Aorta (tissue), 5 donors: ENCODE results near the gene ITIH2. TPM values are rescaled to one million over a fixed set of nuclear protein-coding genes. Genes with fewer than 3 reads are reported as not detected.
A peak's percentile ranks its signal among the peaks of the same experiment; 100 is the strongest.
"Not testable (repeated sequence)": the region's sequence is repeated elsewhere in the genome, so short reads cannot be mapped to it uniquely, and the experiment has no call there.

Experiments used
- ATAC-seq: fragments of 200-7000 bp; cut with Tn5 transposase; one replicate; pipeline ENCODE4 v1.9.1; 2022; ENCODE audit warnings: moderate library complexity; ENCODE audit not compliant: low FRiP score
- DNase-seq, 2 donors: peaks; one replicate each; pipeline ENCODE4 v3.0.0-alpha.2; 2020
- H3K27ac ChIP-seq, 2 donors: one replicate each; pipeline ENCODE4 v1.5.1; 2013; ENCODE audit warnings: low read length in 2 of 2, mild to moderate bottlenecking in 2 of 2, moderate library complexity in 2 of 2, control low read depth in 1 of 2, inconsistent platforms in 1 of 2, low read depth in 1 of 2
- H3K27me3 ChIP-seq, 2 donors: one replicate each; pipeline ENCODE4 v1.6.1; 2013; ENCODE audit warnings: control low read depth in 1 of 2, low read length in 1 of 2, mild to moderate bottlenecking in 1 of 2, moderate library complexity in 1 of 2; ENCODE audit not compliant: insufficient read depth in 2 of 2, control insufficient read depth in 1 of 2
- H3K36me3 ChIP-seq, 2 donors: one replicate each; pipeline ENCODE4 v1.6.1; 2013; ENCODE audit warnings: control low read depth in 1 of 2, low read length in 1 of 2, mild to moderate bottlenecking in 1 of 2; ENCODE audit not compliant: insufficient read depth in 2 of 2, control insufficient read depth in 1 of 2
- H3K4me1 ChIP-seq, 2 donors: one replicate each; pipeline ENCODE4 v1.6.1; 2013; ENCODE audit warnings: low read length in 2 of 2, control low read depth in 1 of 2, mild to moderate bottlenecking in 1 of 2, moderate library complexity in 1 of 2; ENCODE audit not compliant: insufficient read depth in 2 of 2, control insufficient read depth in 1 of 2
- H3K4me3 ChIP-seq, 2 donors: one replicate each; pipeline ENCODE4 v1.5.1; 2013; ENCODE audit warnings: low read length in 2 of 2, control low read depth in 1 of 2, mild to moderate bottlenecking in 1 of 2
- H3K9me3 ChIP-seq: one replicate; pipeline ENCODE4 v1.6.1; 2013; ENCODE audit warnings: mild to moderate bottlenecking, low read length; ENCODE audit not compliant: control insufficient read depth
- WGBS, 2 donors: extraction: QIAGEN DNeasy Blood & Tissue Kit; methylation state at CpG; one replicate each; pipeline ENCODE4 v1.1.7; 2013; 5-methylcytosine and 5-hydroxymethylcytosine counted together
- intact Hi-C, 2 donors: fragments of 100-400 bp; cut with DNase I; formaldehyde crosslinking; loops; one replicate each; pipeline versions ENCODE4 v1.14.2 to v1.15.0; 2022
- polyA plus RNA-seq, 2 donors: library from polyadenylated mRNA; stranded (reverse); fragments of 200-250 nt; gene quantifications; one replicate each; pipeline ENCODE4 v1.2.3, GENCODE V29; 2013
- total RNA-seq, 2 donors: library from RNA; stranded (reverse); fragmentation: NEBNext Ultra II Directional; extraction: Animal tissue kit (Norgen Biotek cat#: 25700); gene quantifications; one replicate each; pipeline ENCODE4 v1.2.1, GENCODE V29; 2021
- donor health status: healthy with polysubstance abuse.
- donor health status: Bipolar disorder and iron deficiency.
- donor health status: DM: no; HTN: no; CAD: no.
- donor health status: DM: no; HTN: no; CAD: no.
- donor health status: DM: yes; HTN: yes; CAD: no.

ITIH2 gene
- total and polyA plus RNA-seq, 4 donors = 0.10 to 0.48 TPM; not detected in 2

GRCh38 chr10:7773845-7774801 is 71.0 kb downstream of the ITIH2 start:
- H3K4me1 ChIP-seq = no peaks in the 10 kb centered on the region
- H3K4me3 ChIP-seq = no peak overlapping the region
- no peaks in the 10 kb centered on the region for H3K9me3 ChIP-seq
- intact Hi-C loops = no loop called here
- H3K27ac ChIP-seq = no peak overlapping the region
- peaks cover 0 to 10% of the 10 kb centered on the region in 2 donors for H3K36me3 ChIP-seq
- ATAC-seq = no peak
- 70 to 73% methylated on average over 10 of the region's 10 CpGs for WGBS, 2 donors
- H3K27me3 ChIP-seq = no peaks in the 10 kb centered on the region
- DNase-seq = no peak

GRCh38 chr10:7776777-7777176 is 73.7 kb downstream of the ITIH2 start:
- no peak for DNase-seq
- no peak for ATAC-seq
- Histone ChIP-seq H3K36me3 (peaks cover 4 to 7% of the 10 kb centered on the region in 2 donors), H3K9me3 (no peaks in the 10 kb centered on the region), H3K27me3 (no peaks in the 10 kb centered on the region), H3K4me1 (no peaks in the 10 kb centered on the region), H3K27ac (no peak overlapping the region), H3K4me3 (no peak overlapping the region)
- intact Hi-C loops = no loop called here
- WGBS, 2 donors = 96 to 100% methylated on average over 2 of the region's 2 CpGs

GRCh38 chr10:7782194-7782593 is 79.1 kb downstream of the ITIH2 start:
- not testable (repeated sequence) for H3K9me3 ChIP-seq, H3K4me1 ChIP-seq, ATAC-seq, H3K36me3 ChIP-seq, H3K27ac ChIP-seq, H3K4me3 ChIP-seq, H3K27me3 ChIP-seq, DNase-seq
- intact Hi-C loops = loop anchor here in 1 of 2 donors (10.0 kb wide), 1 partner anchor 87 kb away; no protein-coding TSS in a partner anchor
- 88 to 90% methylated on average over 6 of the region's 6 CpGs for WGBS, 2 donors

GRCh38 chr10:7786430-7786829 is 83.3 kb downstream of the ITIH2 start:
- H3K9me3 ChIP-seq = no peaks in the 10 kb centered on the region
- peaks cover 0 to 2% of the 10 kb centered on the region in 2 donors for H3K4me1 ChIP-seq
- DNase-seq (no peak), ATAC-seq (no peak)
- intact Hi-C loops = loop anchor here in 1 of 2 donors (10.0 kb wide), 1 partner anchor 92 kb away; no protein-coding TSS in a partner anchor
- WGBS, 2 donors = 78 to 82% methylated on average over 3 of the region's 3 CpGs
- H3K36me3 ChIP-seq = no peaks in the 10 kb centered on the region
- peak overlapping the region in 1 of 2 donors; percentile 92 for H3K4me3 ChIP-seq
- H3K27ac ChIP-seq = no peak overlapping the region
- H3K27me3 ChIP-seq = no peaks in the 10 kb centered on the region

- H3K36me3 ChIP-seq = no peaks in the 10 kb centered on the region
- H3K4me3 ChIP-seq = peak overlapping the region; percentile 46 to 92
- H3K9me3 ChIP-seq = no peaks in the 10 kb centered on the region
- peaks cover 0 to 3% of the 10 kb centered on the region in 2 donors for H3K4me1 ChIP-seq
- peak overlapping the region in 1 of 2 donors; percentile 13 for H3K27ac ChIP-seq
- no peak for DNase-seq
- intact Hi-C loops = loop anchor here in 1 of 2 donors (10.0 kb wide), 1 partner anchor 93 kb away; no protein-coding TSS in a partner anchor
- 2 to 3% methylated on average over 21 to 26 of the region's 26 CpGs for WGBS, 2 donors
- ATAC-seq = peak; percentile 27
- H3K27me3 ChIP-seq = no peaks in the 10 kb centered on the region
Observed at GRCh38 chr10:7787150-7787856, 84.2 kb downstream of the ITIH2 start.

- 0% methylated on average over 59 of the region's 59 CpGs for WGBS, 2 donors
- peaks cover 0 to 3% of the 10 kb centered on the region in 2 donors for H3K4me1 ChIP-seq
- ATAC-seq = peak; percentile 100
Observed at GRCh38 chr10:7787857-7788638, 84.9 kb downstream of the ITIH2 start, which contains the start of the genes ATP5F1C and KIN. Gene ATP5F1C, plus strand, starts transcription at chr10:7788177. Its CDS starts 31 bp downstream, at chr10:7788208. Gene KIN, minus strand, starts transcription at chr10:7787993. Its CDS starts 60 bp downstream, at chr10:7787933.

GRCh38 chr10:7788639-7789286 is 85.6 kb downstream of the ITIH2 start:
- ATAC-seq (no peak), DNase-seq (no peak)
- H3K9me3 ChIP-seq = no peaks in the 10 kb centered on the region
- H3K36me3 ChIP-seq = no peaks in the 10 kb centered on the region
- H3K27ac ChIP-seq = peak overlapping the region in 1 of 2 donors; percentile 16
- H3K4me3 ChIP-seq = peak overlapping the region; percentile 76 to 85
- WGBS, 2 donors = 3% methylated on average over 25 of the region's 25 CpGs
- H3K4me1 ChIP-seq = peaks cover 0 to 3% of the 10 kb centered on the region in 2 donors
- intact Hi-C loops = loop anchor here (1.0 to 10.0 kb wide), 3 partner anchors 30 to 94 kb away; partner anchors contain the start of gene TAF3 (in 2 of the 2)
- no peaks in the 10 kb centered on the region for H3K27me3 ChIP-seq

More at GRCh38 chr10:7787857-7788638, 84.9 kb downstream of the ITIH2 start, which contains the start of the genes ATP5F1C and KIN:
- peak within 1 kb of the TSS; percentile 76 to 92 for H3K4me3 ChIP-seq
- no peaks in the 10 kb centered on the region for H3K27me3 ChIP-seq
- no peaks in the 10 kb centered on the region for H3K36me3 ChIP-seq
- peak; percentile 99 for DNase-seq
- intact Hi-C loops = loop anchor here (1.0 to 10.0 kb wide), 3 partner anchors 30 to 93 kb away; partner anchors contain the start of gene TAF3 (in 2 of the 2)
- H3K9me3 ChIP-seq = no peaks in the 10 kb centered on the region
- H3K27ac ChIP-seq = peak within 1 kb of the TSS in 1 of 2 donors; percentile 16
